ENCODE data around the gene GRAMD1B.

- TF ChIP-seq POLR2A (IDR thresholded peaks at IDR 0.05) (no peak), CTCF (IDR thresholded peaks at IDR 0.05) (no peak)
These were observed 1.9 kb upstream of the GRAMD1B start for GRCh38 chr11:123428116-123428715.
